ENCODE measurements around the gene VMP1. TPM values are rescaled to one million over a fixed set of nuclear protein-coding genes. Genes with fewer than 3 reads are reported as not detected.
A peak's percentile ranks its signal among the peaks of the same experiment; 100 is the strongest.

VMP1 gene
- total and polyA plus RNA-seq, 2 donors (not counting 1 experiment from before 2014, with no cell fraction given), result 20.4 to 83.5 TPM

DNA sequence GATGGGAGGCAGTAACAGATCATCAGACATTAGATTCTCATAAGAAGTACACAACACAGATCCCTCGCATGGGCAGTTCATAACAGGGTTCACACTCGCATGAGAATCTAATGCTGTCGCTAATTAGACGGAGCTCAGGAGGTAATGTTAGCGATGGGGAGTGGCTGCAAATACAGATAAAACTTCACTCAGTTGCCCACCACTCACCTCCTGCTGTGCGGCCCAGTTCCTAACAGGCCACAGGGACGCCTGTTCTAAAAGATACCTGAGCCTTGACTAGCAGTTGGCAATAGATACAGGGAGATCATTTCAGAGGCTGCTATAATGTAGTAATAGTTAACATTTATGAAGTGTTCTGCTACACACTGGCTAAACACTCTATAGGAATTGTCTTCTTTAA, 5.2 kb upstream of the VMP1 start:
- Histone ChIP-seq H3K27ac (ENCODE audit: low read length in 2 of 2) (peak overlapping the region in 1 of 2 donors; percentile 34), H3K27me3 (replicated peaks in 1 of 4; ENCODE audit: control extremely low read depth in 1 of 4, control insufficient read depth in 3 of 4, insufficient read depth in 4 of 4, low read length in 3 of 4) (no peaks in the 10 kb centered on the region), H3K79me2 (ENCODE audit: control insufficient read depth, insufficient read depth, low read length) (peaks cover 86% of the 10 kb centered on the region), H3K36me3 (replicated peaks in 1 of 2; ENCODE audit: control extremely low read depth in 1 of 2, control insufficient read depth in 1 of 2, extremely low read depth in 1 of 2, insufficient read depth in 2 of 2, low read length in 1 of 2) (peaks cover 13 to 26% of the 10 kb centered on the region in 2 experiments), H3K9me3 (ENCODE audit: control extremely low read depth in 1 of 3, control insufficient read depth in 2 of 3, insufficient read depth in 1 of 3, low read length in 2 of 3) (no peaks in the 10 kb centered on the region), H3K4me1 (ENCODE audit: control insufficient read depth in 2 of 2, insufficient read depth in 2 of 2, low read length in 2 of 2) (peaks cover 11 to 12% of the 10 kb centered on the region in 2 donors), H3K9ac (ENCODE audit: low read length) (no peak overlapping the region), H3K4me2 (replicated peaks; ENCODE audit: low read depth, low read length, poor library complexity, severe bottlenecking) (no peak overlapping the region), H2AFZ (ENCODE audit: insufficient read depth, low read depth, low read length, poor library complexity, severe bottlenecking) (no peak overlapping the region), H3K4me3 (ENCODE audit: control extremely low read depth in 1 of 5, extremely low read depth in 1 of 5, insufficient read depth in 1 of 5, low read depth in 2 of 5, low read length in 4 of 5) (no peak overlapping the region), H4K20me1 (ENCODE audit: control insufficient read depth, insufficient read depth, low read length, poor library complexity, severe bottlenecking) (peaks cover 27% of the 10 kb centered on the region)
- H3K4me1 Mint-ChIP-seq, result peaks cover 62% of the 10 kb centered on the region
- ChIA-PET CTCF (interaction anchor here (0.6 kb wide), 1 partner anchor 363 kb away, joined by 3 read pairs; no protein-coding TSS in a partner anchor), POLR2A (interaction anchor here (0.7 kb wide), 1 partner anchor 83 kb away, joined by 5 read pairs; no protein-coding TSS in a partner anchor)
- H3K27ac Mint-ChIP-seq, result peak overlapping the region; percentile 33
- H3K27me3 Mint-ChIP-seq, result no peaks in the 10 kb centered on the region
- H3K4me3 Mint-ChIP-seq, result no peak overlapping the region
- TF ChIP-seq EZH2 (IDR thresholded peaks at IDR 0.05; ENCODE audit: borderline replicate concordance, insufficient read depth, low read depth, low read length, poor library complexity, severe bottlenecking) (no peak), CTCF (IDR thresholded peaks at IDR 0.05) (no peak)
- ATAC-seq (ENCODE audit: low read depth) (no peak), DNase-seq (no peak)
- 93% methylated on average over 3 of the region's 7 CpGs for WGBS (ENCODE audit: insufficient coverage)
- intact Hi-C loops (cut with micrococcal nuclease), result no loop called here
- H3K9me3 Mint-ChIP-seq (ENCODE audit: insufficient read depth), result no peaks in the 10 kb centered on the region

GRCh38 chr17:59707971-59708430, 547 bp downstream of the VMP1 start:
- POLR2A ChIA-PET, result interaction anchor here (0.6 to 2.2 kb wide), 3 partner anchors 89 to 185 kb away, joined by 3 to 9 read pairs (median 5); partner anchors contain the start of genes CLTC, RPS6KB1 and TUBD1
- Histone ChIP-seq H3K4me2 (replicated peaks; ENCODE audit: low read depth, low read length, poor library complexity, severe bottlenecking) (peak overlapping the region; percentile 85), H4K20me1 (ENCODE audit: control insufficient read depth, insufficient read depth, low read length, poor library complexity, severe bottlenecking) (no peaks in the 10 kb centered on the region), H3K4me1 (ENCODE audit: control insufficient read depth in 2 of 2, insufficient read depth in 2 of 2, low read length in 2 of 2) (peaks cover 23 to 24% of the 10 kb centered on the region in 2 donors), H3K36me3 (replicated peaks in 1 of 2; ENCODE audit: control extremely low read depth in 1 of 2, control insufficient read depth in 1 of 2, extremely low read depth in 1 of 2, insufficient read depth in 2 of 2, low read length in 1 of 2) (no peaks in the 10 kb centered on the region), H3K9me3 (ENCODE audit: control extremely low read depth in 1 of 3, control insufficient read depth in 2 of 3, insufficient read depth in 1 of 3, low read length in 2 of 3) (no peaks in the 10 kb centered on the region), H2AFZ (ENCODE audit: insufficient read depth, low read depth, low read length, poor library complexity, severe bottlenecking) (peak overlapping the region; percentile 81), H3K79me2 (ENCODE audit: control insufficient read depth, insufficient read depth, low read length) (peaks cover 81% of the 10 kb centered on the region), H3K27me3 (replicated peaks in 1 of 4; ENCODE audit: control extremely low read depth in 1 of 4, control insufficient read depth in 3 of 4, insufficient read depth in 4 of 4, low read length in 3 of 4) (no peaks in the 10 kb centered on the region), H3K4me3 (ENCODE audit: control extremely low read depth in 1 of 5, extremely low read depth in 1 of 5, insufficient read depth in 1 of 5, low read depth in 2 of 5, low read length in 4 of 5) (peak overlapping the region; percentile 72 to 98 (median 94)), H3K27ac (ENCODE audit: low read length in 2 of 2) (peak overlapping the region; percentile 86 to 98), H3K9ac (ENCODE audit: low read length) (peak overlapping the region; percentile 98)
- 4% methylated on average over 7 of the region's 15 CpGs for WGBS (ENCODE audit: insufficient coverage)
- Mint-ChIP-seq H3K27me3 (no peaks in the 10 kb centered on the region), H3K9me3 (ENCODE audit: insufficient read depth) (no peaks in the 10 kb centered on the region), H3K4me1 (peaks cover 56% of the 10 kb centered on the region), H3K27ac (peak overlapping the region; percentile 97), H3K4me3 (peak overlapping the region; percentile 99)
- CTCF ChIA-PET, result interaction anchor here (0.6 to 0.7 kb wide), 2 partner anchors 185 to 385 kb away, joined by 3 to 4 read pairs; partner anchors contain the start of genes RPS6KB1 and TUBD1
- intact Hi-C loops (cut with micrococcal nuclease), result loop anchor here (1.0 to 5.0 kb wide), 4 partner anchors 89 to 551 kb away; partner anchors contain the start of genes CLTC, DHX40, PRR11 and RPS6KB1
- DNase-seq (no peak), ATAC-seq (ENCODE audit: low read depth) (no peak)
- TF ChIP-seq EZH2 (IDR thresholded peaks at IDR 0.05; ENCODE audit: borderline replicate concordance, insufficient read depth, low read depth, low read length, poor library complexity, severe bottlenecking), result no peak
- no peak for TF ChIP-seq CTCF (IDR thresholded peaks at IDR 0.05)

Data from B cell (primary cell).